NCI-H2227 treated with DMSO at 0.1 percent for 48 hours (cell line): ENCODE data around the gene SOWAHC.
"Not testable (repeated sequence)": the region's sequence is repeated elsewhere in the genome, so short reads cannot be mapped to it uniquely, and the experiment has no call there.

Experiments
- DNase-seq: peaks from one replicate; lab custom pipeline; 2025; lab: John Stamatoyannopoulos, UW

Gene SOWAHC, protein sequence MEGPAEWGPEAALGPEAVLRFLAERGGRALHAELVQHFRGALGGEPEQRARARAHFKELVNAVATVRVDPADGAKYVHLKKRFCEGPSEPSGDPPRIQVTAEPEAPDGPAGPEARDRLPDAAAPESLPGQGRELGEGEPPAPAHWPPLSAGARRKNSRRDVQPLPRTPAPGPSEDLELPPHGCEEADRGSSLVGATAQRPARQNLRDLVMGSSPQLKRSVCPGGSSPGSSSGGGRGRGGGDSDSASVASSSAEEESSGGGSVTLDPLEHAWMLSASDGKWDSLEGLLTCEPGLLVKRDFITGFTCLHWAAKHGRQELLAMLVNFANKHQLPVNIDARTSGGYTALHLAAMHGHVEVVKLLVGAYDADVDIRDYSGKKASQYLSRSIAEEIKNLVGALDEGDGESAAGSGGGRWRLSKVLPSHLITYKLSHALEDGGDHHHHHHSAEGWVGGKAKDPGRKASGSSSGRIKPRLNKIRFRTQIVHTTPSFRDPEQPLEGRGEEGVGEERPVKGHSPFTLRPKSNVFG

DNA sequence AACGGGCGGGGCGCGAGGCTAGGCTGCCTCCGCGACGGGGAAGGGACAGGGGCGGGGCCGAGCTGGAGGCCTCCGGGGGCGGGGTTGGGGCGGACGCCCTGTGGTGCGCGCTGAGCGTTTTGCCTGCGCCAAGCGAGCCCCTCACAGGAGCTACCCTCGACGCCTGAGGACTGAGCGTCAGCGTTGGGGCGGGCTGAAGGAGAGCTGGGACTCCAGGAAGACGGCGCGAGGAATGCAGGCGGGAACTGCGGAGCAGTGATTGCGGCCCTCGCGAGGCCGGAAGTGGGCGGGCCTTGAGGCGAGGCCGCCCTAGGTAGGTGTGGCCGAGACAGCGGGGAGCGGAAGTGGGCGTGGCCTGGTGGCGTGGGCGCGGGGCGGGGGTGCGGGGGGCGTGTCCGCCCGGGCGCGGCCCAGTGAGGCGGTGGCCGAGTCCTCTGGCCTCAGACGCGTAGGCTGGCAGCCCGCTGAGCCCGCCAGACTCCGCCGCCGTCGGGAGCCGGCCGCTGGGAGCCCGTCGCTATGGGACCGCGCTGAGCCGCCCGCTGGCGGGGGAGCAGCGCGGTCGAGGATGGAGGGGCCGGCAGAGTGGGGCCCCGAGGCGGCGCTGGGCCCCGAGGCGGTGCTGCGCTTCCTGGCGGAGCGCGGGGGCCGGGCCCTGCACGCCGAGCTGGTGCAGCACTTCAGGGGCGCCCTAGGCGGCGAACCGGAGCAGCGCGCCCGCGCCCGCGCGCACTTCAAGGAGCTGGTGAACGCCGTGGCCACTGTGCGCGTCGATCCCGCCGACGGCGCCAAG, at the start of gene SOWAHC, which contains the start of gene SEPTIN10:
Gene SOWAHC, plus strand, starts transcription at position 443 of the 793 bp plus-strand sequence. Its CDS starts 126 bp downstream, at position 569.
Gene SEPTIN10, minus strand, starts transcription at position 45 of the 793 bp plus-strand sequence. CDS start 139 bp downstream, outside the sequence.
- peak; percentile 96 for DNase-seq

DNA sequence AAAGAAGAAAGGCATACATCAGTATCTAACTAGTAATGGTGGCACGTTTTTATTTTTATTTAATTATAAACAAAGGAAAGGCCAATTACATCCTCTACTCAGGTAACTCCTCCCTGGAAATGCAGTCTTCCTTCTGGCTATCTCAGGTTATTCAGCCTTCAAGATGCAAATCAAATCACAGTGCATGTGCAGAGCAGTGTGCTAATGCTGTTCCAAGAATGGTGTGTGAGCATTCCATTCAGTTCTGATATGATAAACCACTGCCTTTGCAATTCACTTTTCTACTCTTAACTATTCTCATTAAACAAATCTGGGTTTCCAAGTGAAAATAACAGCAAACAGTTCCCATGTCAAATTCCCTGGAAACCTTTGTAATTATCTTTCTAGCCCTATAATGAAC, 38.8 kb upstream of the SOWAHC start:
- DNase-seq, result no peak

DNA sequence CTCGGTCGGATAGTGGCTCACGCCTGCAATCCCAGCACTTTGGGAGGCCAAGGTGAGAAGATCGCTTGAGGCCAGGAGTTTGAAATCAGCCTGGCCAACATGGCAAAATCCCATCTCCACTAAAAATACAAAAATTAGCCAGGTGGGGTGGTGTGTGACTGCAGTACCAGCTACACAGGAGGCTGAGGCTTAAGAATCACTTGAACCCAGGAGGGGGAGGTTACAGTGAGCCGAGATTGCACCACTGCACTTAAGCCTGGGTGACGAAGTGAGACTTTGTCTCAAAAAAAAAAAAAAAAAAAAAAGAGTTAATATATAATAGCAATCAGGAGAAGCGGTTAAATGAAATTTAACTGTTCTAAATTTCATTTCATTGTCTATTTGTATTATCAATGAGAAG, 36.5 kb upstream of the SOWAHC start:
- not testable (repeated sequence) for DNase-seq

DNA sequence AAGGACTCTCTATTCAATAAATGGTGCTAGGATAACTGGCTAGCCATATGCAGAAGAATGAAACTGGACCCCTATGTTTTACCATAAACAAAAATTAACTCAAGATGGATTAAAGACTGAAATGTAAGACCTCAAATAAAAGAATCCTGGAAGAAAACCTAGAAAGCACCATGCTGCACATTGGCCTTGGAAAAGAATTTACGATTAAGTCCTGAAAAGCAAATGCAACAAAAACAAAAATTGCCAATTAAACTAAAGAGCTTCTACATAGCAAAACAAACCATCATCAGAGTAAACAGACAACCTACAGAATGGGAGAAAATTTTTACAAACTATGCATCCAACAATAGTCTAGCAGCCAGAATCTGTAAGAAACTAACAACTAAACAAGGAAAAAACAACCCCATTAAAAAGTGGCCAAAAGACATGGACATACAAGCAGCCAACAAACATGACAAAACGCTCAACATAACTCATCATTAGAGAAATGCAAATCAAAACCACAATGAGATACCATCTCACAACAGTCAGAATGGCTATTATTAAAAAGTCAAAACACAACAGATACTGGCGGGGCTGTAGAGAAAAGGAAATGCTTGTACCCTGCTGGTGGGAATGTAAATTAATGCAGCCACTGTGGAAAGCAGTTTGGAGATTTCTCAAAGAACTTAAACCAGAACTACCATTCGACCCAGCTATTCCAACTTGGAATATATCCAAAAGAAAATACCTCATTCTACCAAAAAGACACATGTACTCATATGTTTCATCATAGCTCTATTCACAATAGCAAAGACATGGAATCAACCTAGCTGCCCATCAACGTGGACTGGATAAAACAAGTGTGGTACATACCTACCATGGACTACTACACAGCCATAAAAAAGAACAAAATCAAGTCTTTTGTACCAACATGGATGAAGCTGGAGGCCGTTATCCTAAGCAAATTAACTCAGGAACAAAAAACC, 31.0 kb upstream of the SOWAHC start:
- DNase-seq, result no peak

GRCh38 chr2:109586687-109587086, 27.5 kb upstream of the SOWAHC start:
- DNase-seq, result no peak

DNA sequence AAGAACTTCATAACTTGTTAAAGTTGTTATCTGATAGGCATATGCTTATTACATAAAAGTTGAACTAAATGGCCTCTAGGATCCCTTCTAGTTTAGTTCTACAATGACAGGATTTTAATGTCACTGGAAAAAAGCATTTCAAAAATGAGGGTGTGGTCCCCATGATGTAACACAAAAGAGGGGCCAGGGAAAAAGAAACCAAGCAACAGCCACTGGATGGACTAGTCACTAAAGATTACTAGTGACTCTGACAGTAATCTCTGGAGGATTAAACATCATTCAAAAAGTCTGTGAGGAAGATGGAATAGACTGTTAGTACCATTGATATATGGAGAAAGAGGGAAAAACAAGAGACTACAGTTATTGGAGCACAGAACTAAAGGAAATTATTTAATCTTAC, 23.0 kb upstream of the SOWAHC start:
- DNase-seq, result no peak

- no peak for DNase-seq
These were observed 21.3 kb upstream of the SOWAHC start for GRCh38 chr2:109592905-109593304.

GRCh38 chr2:109594246-109594885, 19.8 kb upstream of the SOWAHC start:
- peak; percentile 24 for DNase-seq

DNA sequence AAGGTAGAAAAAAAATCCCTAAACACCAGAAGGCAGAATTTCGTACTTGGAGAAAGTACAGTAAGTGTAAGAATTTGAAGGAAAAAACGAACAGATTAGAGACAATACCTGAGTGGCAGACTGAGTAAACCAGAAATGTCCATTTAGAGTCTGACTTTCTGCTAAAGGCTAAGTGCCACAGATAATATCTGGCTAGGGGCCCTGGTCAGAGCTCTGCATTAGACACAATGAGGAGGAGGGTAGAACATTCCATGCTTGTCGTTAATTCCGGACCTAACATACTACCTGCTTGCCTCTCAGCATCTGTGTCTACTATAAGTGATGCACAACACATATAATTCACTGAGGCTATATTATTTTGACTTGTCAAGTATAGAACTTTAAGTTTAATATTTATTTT, 18.5 kb upstream of the SOWAHC start:
- DNase-seq, result no peak

DNA sequence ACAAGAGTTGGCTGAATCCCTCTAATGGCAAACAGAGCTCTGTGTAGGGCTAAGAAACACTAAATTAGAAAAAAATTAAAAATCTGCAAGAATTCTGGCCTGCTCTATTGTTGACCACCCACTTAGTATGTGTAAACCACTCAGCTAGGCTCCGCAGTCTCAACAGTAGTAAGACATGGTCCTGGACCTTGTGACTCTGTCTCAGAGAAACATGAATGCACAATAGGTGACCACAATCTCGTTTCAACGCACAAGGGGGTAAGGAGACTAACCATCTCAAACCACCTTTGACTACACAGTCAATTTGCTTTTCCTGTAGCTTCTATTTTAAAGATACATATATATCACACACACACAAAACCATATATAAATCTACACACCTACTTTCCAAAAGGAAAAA, 16.9 kb upstream of the SOWAHC start:
- no peak for DNase-seq

DNA sequence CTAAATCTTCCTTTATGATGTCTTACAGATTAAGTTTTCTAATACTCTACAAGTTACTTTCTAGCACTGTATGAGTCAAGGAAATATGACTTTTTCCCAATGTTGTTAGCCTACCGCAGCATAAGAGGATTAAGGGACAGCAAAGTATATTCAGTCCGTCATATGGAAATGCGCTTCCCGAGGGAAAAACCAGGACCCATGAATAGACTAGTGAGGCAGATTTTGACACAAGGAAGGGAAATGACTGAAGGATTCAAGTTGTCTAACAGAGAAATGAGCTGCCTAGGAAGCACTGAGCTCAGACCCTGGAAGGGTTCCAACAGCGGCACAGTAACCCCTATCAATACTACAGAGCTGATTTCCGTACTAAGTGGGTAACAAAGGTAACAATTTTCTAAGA, 12.4 kb upstream of the SOWAHC start:
- no peak for DNase-seq

DNA sequence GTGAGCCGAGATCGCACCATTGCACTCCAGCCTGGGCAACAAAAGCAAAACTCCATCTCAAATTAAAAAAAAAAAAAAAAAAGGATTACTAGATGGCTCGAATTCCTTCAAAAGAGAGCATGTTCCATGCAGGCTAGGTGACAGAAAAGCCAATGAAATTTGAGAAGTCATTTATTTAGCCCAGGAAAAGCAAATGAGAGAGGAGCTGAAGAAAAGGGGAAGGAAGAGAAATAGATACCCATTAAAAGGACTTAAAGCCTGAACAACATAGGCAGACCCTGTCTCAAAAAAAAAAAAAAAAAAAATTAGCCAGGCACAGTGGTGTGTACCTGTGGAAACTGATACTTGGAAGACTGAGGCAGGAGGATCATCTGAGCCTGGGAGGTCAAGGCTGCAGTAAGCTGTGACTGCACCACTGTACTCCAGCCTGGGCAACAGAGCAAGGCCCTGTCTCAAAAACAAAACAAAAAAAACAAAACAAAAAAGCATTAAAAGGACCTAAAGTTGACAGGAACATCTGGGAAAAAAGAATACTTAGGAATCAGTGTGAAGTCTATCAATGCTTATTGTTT, 11.5 kb upstream of the SOWAHC start:
- DNase-seq, result no peak

- DNase-seq, result no peak
These were observed 9.6 kb upstream of the SOWAHC start for GRCh38 chr2:109604597-109604996.

DNA sequence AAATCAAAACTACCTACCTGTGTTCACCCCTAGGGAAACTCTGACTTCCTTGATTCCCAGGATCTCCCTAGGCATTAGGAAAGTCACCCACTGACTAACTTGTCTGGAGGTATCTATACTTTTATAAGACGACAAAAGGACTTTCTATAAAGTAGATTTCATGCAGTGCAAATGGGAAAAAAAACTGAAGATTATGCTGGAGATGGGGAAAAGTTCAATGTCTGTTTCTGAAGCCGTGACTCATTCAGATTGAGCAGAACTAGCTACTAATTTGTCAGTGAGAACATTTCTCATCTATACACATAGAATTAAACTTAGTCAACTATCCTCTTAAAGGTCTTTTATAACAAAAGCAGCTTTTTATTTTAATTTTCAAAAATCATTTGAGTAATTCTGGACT, 6.4 kb upstream of the SOWAHC start:
- DNase-seq, result no peak

GRCh38 chr2:109609352-109610024, 4.7 kb upstream of the SOWAHC start:
- DNase-seq, result no peak

GRCh38 chr2:109611467-109612095, 2.6 kb upstream of the SOWAHC start:
- no peak for DNase-seq

DNA sequence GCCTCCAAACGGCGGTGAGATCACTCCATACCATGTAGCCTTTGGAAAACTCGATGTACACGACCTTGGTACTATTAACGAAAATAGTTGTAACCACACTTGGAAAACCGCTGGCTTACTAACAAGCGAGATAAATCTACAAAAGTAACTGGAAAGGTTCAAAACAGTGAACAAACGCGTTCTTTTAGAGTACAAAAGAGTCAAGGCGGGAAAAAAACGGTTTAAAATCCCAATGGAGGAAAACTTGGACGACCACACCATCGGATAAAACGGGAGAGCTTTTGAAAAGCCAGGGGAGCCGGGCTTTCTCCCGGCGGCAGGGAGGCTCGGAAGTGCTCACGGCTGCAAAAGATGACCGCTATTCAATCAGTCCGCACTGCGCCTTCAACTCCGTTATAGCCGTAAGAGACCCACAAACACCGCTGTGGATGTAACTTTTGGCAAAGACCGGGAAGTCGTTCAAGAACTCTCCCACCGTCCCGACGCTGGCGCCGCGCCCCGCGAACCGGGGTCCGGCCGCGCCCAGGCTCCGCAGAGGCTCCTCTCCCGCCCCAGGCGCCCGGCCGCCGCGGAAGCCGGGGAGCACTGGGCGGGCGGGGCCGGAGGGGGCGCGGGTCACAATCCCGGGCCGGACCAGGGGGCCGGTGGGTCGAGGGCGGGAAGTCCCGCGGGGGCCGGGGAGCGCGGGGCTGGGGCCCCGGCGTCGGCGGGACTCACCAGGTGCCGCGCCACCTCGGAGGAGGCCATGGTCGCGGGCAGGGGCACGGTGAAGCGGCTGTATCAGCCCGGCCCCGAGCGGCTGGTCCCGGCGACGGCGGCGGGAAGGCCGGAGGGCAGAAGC, 863 bp upstream of the SOWAHC start:
- peak; percentile 39 for DNase-seq

GRCh38 chr2:109614715-109615636, 812 bp downstream of the SOWAHC start:
- DNase-seq, result no peak
